ENCODE results near the gene LDLRAP1.

Gene LDLRAP1

DNA sequence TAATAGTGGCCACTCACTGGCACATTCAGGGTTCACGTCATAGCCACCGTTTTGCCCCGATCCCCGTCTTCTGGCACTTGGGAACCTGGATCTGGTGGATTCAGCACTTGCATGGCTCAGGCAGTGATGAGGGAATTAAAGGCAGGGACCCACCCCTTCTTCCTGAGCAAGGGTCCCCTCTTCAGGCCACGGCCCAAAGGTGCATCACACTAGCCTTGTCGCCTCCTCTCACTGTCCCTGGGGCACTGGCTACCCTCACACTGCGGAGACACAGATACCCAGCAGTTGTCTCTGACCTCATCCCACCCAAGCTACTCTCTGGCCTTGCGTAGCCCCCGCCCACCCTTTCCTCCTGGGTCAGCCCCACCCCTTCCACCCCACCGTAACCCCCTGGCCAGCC, 19.9 kb upstream of the LDLRAP1 start:
- FAIRE-seq (no peak), DNase-seq (ENCODE audit: insufficient read length, low spot score) (no peak)
- no peak for TF ChIP-seq SPI1 (IDR thresholded peaks at IDR 0.05; ENCODE audit: low read depth, low read length)

GRCh38 chr1:25524568-25525360, 18.6 kb upstream of the LDLRAP1 start:
- TF ChIP-seq POLR2AphosphoS5 (IDR thresholded peaks at IDR 0.05; ENCODE audit: low read depth, low read length) (no peak), PAX5 (IDR thresholded peaks at IDR 0.05; ENCODE audit: insufficient read depth, low read length, severe bottlenecking) (no peak), SPI1 (IDR thresholded peaks at IDR 0.05; ENCODE audit: low read depth, low read length) (no peak), TAF1 (IDR thresholded peaks at IDR 0.05; ENCODE audit: low read depth, low read length) (no peak), POU2F2 (IDR thresholded peaks at IDR 0.05; ENCODE audit: low read depth, low read length) (no peak), POLR2A (IDR thresholded peaks at IDR 0.05; ENCODE audit: low read depth, low read length) (no peak)
- DNase-seq (ENCODE audit: insufficient read length, low spot score) (no peak), FAIRE-seq (no peak)

- TF ChIP-seq POU2F2 (IDR thresholded peaks at IDR 0.05; ENCODE audit: low read depth, low read length) (no peak), POLR2A (IDR thresholded peaks at IDR 0.05; ENCODE audit: low read depth, low read length) (no peak)
- no peak for FAIRE-seq
- no peak for DNase-seq (ENCODE audit: insufficient read length, low spot score)
Measured at GRCh38 chr1:25525361-25525688, 18.1 kb upstream of the LDLRAP1 start.

DNA sequence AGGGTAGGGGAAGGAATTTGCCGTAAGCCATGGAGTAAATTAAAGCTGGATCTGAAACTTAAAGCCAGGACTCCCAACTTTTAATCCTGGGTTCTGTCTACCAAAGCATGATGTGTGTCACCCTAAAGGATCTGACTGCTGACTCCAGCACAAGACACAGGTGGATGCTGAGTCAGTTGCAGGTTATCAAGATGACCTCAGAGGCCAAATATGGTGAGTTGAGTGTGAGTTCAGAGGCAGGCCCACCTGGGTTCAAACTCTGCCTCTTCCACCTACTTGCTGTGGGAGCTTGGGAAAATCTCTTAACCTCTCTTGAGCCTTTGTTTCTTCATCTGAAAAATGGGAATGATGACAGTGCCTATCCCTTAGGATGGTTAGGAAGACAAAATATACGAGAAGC, 16.7 kb upstream of the LDLRAP1 start:
- DNase-seq (ENCODE audit: insufficient read length, low spot score) (no peak), FAIRE-seq (no peak)
- no peak for TF ChIP-seq POLR2AphosphoS5 (IDR thresholded peaks at IDR 0.05; ENCODE audit: low read depth, low read length)
- TF ChIP-seq POU2F2 (IDR thresholded peaks at IDR 0.05; ENCODE audit: low read depth, low read length) = no peak
- no peak for TF ChIP-seq TAF1 (IDR thresholded peaks at IDR 0.05; ENCODE audit: low read depth, low read length)
- no peak for TF ChIP-seq POLR2A (IDR thresholded peaks at IDR 0.05; ENCODE audit: low read depth, low read length)
- no peak for TF ChIP-seq SPI1 (IDR thresholded peaks at IDR 0.05; ENCODE audit: low read depth, low read length)
- no peak for TF ChIP-seq PAX5 (IDR thresholded peaks at IDR 0.05; ENCODE audit: insufficient read depth, low read length, severe bottlenecking)

DNA sequence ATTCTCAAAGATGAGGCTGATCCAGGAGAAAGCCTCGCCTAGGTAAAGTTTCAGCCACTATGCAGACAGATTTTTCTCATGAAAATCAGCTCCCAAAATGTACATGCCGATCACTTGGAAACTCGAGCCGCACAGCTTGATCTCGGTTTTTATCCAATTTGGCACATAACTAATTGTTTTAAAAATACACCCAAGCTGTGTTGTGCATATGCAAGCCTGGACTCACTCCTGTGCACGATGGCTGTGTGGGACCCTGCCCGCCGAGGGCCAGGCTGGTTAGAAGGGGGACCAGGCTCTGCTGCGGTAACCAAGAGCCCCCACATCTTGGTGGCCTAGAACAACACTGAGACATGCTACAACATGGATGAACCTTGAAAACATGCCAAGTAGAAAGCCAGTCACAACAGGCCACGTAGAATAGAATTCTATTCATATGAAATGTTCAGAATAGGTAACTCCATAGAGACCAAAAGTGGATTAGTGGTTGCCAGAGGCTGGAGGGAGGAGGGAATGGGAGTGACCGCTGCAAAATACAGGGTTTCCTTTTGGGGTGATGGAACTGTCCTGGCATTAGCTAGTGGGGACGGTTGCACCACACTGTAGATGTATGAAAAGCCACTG, 16.1 kb upstream of the LDLRAP1 start:
- DNase-seq (ENCODE audit: insufficient read length, low spot score) (no peak), FAIRE-seq (no peak)
- TF ChIP-seq SPI1 (IDR thresholded peaks at IDR 0.05; ENCODE audit: low read depth, low read length) (no peak), TAF1 (IDR thresholded peaks at IDR 0.05; ENCODE audit: low read depth, low read length) (no peak), PAX5 (IDR thresholded peaks at IDR 0.05; ENCODE audit: insufficient read depth, low read length, severe bottlenecking) (no peak), POU2F2 (IDR thresholded peaks at IDR 0.05; ENCODE audit: low read depth, low read length) (no peak), POLR2AphosphoS5 (IDR thresholded peaks at IDR 0.05; ENCODE audit: low read depth, low read length) (no peak)

DNA sequence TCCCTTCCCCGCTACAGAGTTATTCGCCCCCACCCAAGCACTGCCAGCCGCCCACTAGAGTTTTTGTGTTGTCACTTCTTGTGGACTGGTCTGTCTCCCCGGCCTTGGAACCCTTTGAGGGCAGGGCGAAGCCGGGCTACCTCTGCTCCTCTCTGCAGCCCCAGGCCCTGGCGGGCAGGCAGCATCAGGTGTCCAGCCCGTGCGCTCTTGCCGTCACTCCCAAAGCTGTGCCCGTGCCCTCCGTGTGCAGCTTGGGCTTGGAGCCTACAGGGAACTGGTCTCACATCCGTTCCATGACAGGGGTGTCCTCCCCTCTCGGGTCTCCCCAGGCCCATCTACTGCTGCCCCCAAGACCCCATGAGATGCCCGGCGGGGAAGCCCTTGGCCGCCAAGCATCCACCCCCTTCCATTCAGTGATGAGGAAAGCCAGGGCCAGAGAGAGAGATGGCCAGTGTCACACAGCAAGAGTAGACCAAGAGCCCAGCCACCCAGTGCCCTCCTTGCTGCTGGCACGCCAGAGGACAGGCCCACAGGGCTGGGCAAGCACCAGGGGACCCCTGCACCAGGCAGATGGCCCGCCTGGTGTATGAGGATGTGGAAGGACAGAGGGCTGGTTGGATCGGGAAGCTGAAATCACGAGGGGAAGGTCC, 15.3 kb upstream of the LDLRAP1 start:
- FAIRE-seq (no peak), DNase-seq (ENCODE audit: insufficient read length, low spot score) (no peak)
- TF ChIP-seq POLR2AphosphoS5 (IDR thresholded peaks at IDR 0.05; ENCODE audit: low read depth, low read length) (no peak), POLR2A (IDR thresholded peaks at IDR 0.05; ENCODE audit: low read depth, low read length) (no peak), PAX5 (IDR thresholded peaks at IDR 0.05; ENCODE audit: insufficient read depth, low read length, severe bottlenecking) (no peak), TAF1 (IDR thresholded peaks at IDR 0.05; ENCODE audit: low read depth, low read length) (no peak), POU2F2 (IDR thresholded peaks at IDR 0.05; ENCODE audit: low read depth, low read length) (no peak), SPI1 (IDR thresholded peaks at IDR 0.05; ENCODE audit: low read depth, low read length) (no peak)

DNA sequence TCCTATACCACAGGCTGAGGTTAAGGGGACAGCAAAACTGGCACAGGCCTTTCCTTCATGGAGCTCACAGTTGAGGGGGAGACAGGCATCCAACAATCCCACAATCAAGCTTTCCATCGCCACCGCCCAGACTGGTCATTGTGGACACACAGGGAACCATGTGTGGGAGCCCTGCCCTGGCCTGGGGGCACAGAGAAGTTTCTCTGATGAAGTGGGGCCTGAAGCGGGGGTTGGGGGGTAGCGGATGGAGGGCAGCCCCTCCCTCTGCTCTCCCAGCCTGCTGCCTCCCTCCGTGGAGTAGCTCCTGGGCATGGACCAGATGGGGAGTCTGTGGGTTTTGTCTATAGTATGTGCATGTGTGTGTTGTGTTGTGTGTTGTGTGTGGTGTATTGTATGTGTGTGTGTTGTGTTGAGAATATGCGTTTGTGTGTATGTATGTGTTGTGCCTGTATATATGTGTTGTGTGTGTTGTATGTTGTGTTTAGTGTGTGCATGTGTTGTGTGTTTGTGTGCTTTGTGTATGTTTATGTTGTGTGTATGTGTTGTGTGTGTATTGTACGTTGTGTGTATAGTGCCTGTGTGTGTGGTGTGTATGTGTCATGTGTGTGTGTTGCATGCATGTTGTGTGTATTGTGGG, 14.4 kb upstream of the LDLRAP1 start:
- FAIRE-seq (peak; percentile 64), DNase-seq (ENCODE audit: insufficient read length, low spot score) (no peak)
- TF ChIP-seq PAX5 (IDR thresholded peaks at IDR 0.05; ENCODE audit: insufficient read depth, low read length, severe bottlenecking) = no peak
- TF ChIP-seq POLR2AphosphoS5 (IDR thresholded peaks at IDR 0.05; ENCODE audit: low read depth, low read length) = no peak
- TF ChIP-seq POU2F2 (IDR thresholded peaks at IDR 0.05; ENCODE audit: low read depth, low read length) = no peak

DNA sequence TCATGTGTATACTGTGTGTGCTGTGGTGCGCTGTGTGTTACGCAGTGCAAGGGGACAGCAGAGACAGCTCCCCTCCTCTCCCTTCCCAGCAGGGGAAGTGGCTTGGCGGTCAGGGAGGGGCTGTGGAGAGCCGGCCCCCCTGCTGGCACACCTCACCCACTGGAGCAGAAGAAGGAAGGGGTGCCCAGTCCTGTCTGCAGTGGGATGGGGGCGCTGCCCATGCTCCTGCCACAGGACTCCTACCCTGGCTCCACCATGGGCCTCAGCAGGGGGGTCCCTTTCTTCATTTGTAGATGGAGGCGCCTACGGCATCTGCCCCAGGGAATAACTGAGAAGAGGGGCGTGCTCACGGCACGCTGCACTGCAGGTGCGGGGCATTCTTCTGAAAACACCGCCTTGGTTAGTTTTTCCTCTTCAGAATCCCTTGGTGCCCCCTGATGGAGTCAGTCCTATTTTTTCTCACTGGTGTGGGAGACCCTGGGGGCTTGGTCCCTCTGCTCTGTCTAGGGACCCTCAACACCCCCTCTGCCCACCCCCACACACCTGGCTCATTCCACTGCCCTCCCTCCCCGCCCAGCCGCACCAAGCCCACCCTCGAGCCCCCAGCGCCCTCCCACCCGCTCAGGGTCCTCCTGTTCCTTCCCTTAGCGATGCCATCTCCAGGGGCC, 13.8 kb upstream of the LDLRAP1 start:
- no peak for DNase-seq (ENCODE audit: insufficient read length, low spot score)
- FAIRE-seq = no peak
- no peak for TF ChIP-seq SPI1 (IDR thresholded peaks at IDR 0.05; ENCODE audit: low read depth, low read length)
- TF ChIP-seq TAF1 (IDR thresholded peaks at IDR 0.05; ENCODE audit: low read depth, low read length) = no peak
- no peak for TF ChIP-seq POLR2AphosphoS5 (IDR thresholded peaks at IDR 0.05; ENCODE audit: low read depth, low read length)
- TF ChIP-seq POU2F2 (IDR thresholded peaks at IDR 0.05; ENCODE audit: low read depth, low read length) = no peak
- no peak for TF ChIP-seq PAX5 (IDR thresholded peaks at IDR 0.05; ENCODE audit: insufficient read depth, low read length, severe bottlenecking)
- TF ChIP-seq POLR2A (IDR thresholded peaks at IDR 0.05; ENCODE audit: low read depth, low read length) = no peak

DNA sequence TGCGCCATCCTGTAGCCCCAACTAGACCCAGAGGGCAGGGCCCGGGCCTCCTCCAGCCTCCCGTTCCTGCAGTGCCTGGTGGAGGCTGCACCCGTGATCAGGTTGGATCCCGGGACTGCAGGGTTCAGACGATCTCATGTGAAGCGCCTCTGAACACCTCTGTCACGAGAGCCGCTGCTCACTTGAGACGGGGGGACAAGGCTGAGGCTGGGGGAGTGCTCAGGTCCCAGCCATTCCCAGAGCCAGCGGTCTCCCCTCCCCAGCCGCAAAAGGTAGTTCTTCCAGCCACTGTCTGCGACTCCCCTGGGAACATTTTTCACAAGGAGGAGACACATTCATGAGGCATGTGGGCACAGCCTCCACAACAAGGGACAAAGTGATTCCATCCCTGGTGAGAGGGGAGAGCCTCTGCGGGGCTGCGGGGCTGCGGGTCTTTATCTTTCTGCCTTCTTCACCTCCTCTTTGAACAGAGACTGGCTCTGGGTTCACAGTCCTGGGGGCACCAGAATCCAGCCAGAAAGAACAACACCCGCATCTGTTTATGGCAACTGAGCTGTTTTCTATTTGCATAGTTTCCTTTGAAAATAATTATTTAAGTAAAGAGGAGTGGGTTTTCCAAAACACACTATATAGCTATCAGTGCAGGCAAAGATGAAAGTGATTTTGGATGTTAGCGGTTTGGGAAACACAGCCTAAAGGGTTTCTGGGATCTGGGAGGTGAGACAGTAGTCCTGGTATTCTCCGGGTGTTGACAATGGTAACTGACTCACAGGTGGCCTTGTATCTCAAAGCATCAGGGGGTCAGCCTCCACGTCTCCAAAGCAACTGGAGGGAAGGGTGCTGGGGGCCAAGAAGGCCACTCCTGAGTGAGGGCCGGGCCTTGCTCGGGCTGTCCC, 13.0 kb upstream of the LDLRAP1 start:
- FAIRE-seq (no peak), DNase-seq (ENCODE audit: insufficient read length, low spot score) (no peak)
- TF ChIP-seq TAF1 (IDR thresholded peaks at IDR 0.05; ENCODE audit: low read depth, low read length) = no peak

Data from GM12891 (cell line).